Mammary epithelial cell (primary cell): ENCODE data around the gene SORCS3.

Source experiments
- CTCF ChIP-seq, 2 donors: IDR thresholded peaks in 1 of 2; conservative IDR thresholded peaks in 1 of 2; 2 replicates each; pipeline ENCODE4 v1.5.1; 2011 to 2012; ENCODE audit warnings: inconsistent platforms in 2 of 2, low read length in 2 of 2, mild to moderate bottlenecking in 2 of 2, control low read depth in 1 of 2, low read depth in 1 of 2; ENCODE audit not compliant: insufficient read depth in 1 of 2; ENCODE audit errors: extremely low read depth in 1 of 2
- EZH2 ChIP-seq: IDR thresholded peaks from 2 replicates; pipeline ENCODE4 v1.6.1; 2012; ENCODE audit warnings: low read length, inconsistent platforms, borderline replicate concordance

- TF ChIP-seq CTCF (conservative IDR thresholded peaks at IDR 0.05 in 1 of 2, IDR thresholded peaks at IDR 0.05 in 1 of 2; ENCODE audit: extremely low read depth in 1 of 2, insufficient read depth in 1 of 2, low read depth in 1 of 2, low read length in 2 of 2) (no peak), EZH2 (no peak)
These were observed 385.5 kb downstream of the SORCS3 start for GRCh38 chr10:105026566-105026965.
